ENCODE results near the gene PMM2.

The PMM2 gene

GRCh38 chr16:8760021-8760420, 37.6 kb upstream of the PMM2 start:
- TF ChIP-seq CTCF (IDR thresholded peaks at IDR 0.05; ENCODE audit: low read length, missing control alignments), result no peak
- H3K4me3 ChIP-seq (replicated peaks; ENCODE audit: low read depth, low read length), result no peak overlapping the region
- DNase-seq (ENCODE audit: low read depth), result no peak

GRCh38 chr16:8761078-8761477, 36.6 kb upstream of the PMM2 start:
- DNase-seq (ENCODE audit: low read depth), result no peak
- H3K4me3 ChIP-seq (replicated peaks; ENCODE audit: low read depth, low read length), result no peak overlapping the region
- TF ChIP-seq CTCF (IDR thresholded peaks at IDR 0.05; ENCODE audit: low read length, missing control alignments), result no peak

GRCh38 chr16:8762254-8762653, 35.4 kb upstream of the PMM2 start:
- TF ChIP-seq CTCF (IDR thresholded peaks at IDR 0.05; ENCODE audit: low read length, missing control alignments), result no peak
- no peak for DNase-seq (ENCODE audit: low read depth)
- no peak overlapping the region for H3K4me3 ChIP-seq (replicated peaks; ENCODE audit: low read depth, low read length)

- no peak overlapping the region for H3K4me3 ChIP-seq (replicated peaks; ENCODE audit: low read depth, low read length)
- DNase-seq (ENCODE audit: low read depth), result no peak
- TF ChIP-seq CTCF (IDR thresholded peaks at IDR 0.05; ENCODE audit: low read length, missing control alignments), result no peak
Observed at GRCh38 chr16:8763083-8763482, 34.6 kb upstream of the PMM2 start.

GRCh38 chr16:8763899-8764298, 33.7 kb upstream of the PMM2 start:
- no peak for DNase-seq (ENCODE audit: low read depth)
- TF ChIP-seq CTCF (IDR thresholded peaks at IDR 0.05; ENCODE audit: low read length, missing control alignments), result no peak
- H3K4me3 ChIP-seq (replicated peaks; ENCODE audit: low read depth, low read length), result no peak overlapping the region

- TF ChIP-seq CTCF (IDR thresholded peaks at IDR 0.05; ENCODE audit: low read length, missing control alignments), result no peak
- H3K4me3 ChIP-seq (replicated peaks; ENCODE audit: low read depth, low read length), result no peak overlapping the region
- DNase-seq (ENCODE audit: low read depth), result no peak
Observed at GRCh38 chr16:8764525-8765250, 33.0 kb upstream of the PMM2 start.

- DNase-seq (ENCODE audit: low read depth), result no peak
- TF ChIP-seq CTCF (IDR thresholded peaks at IDR 0.05; ENCODE audit: low read length, missing control alignments), result no peak
- H3K4me3 ChIP-seq (replicated peaks; ENCODE audit: low read depth, low read length), result no peak overlapping the region
Observed at GRCh38 chr16:8767176-8767575, 30.5 kb upstream of the PMM2 start.
